ENCODE data around the gene LTBP1. TPM values are rescaled to one million over a fixed set of nuclear protein-coding genes. Genes with fewer than 3 reads are reported as not detected.

LTBP1 gene
- total and polyA plus RNA-seq, 2 of the 13 experiments (the other 11 are each of a cell fraction or from before 2014, with no cell fraction given) = 0.12 to 0.22 TPM

DNA sequence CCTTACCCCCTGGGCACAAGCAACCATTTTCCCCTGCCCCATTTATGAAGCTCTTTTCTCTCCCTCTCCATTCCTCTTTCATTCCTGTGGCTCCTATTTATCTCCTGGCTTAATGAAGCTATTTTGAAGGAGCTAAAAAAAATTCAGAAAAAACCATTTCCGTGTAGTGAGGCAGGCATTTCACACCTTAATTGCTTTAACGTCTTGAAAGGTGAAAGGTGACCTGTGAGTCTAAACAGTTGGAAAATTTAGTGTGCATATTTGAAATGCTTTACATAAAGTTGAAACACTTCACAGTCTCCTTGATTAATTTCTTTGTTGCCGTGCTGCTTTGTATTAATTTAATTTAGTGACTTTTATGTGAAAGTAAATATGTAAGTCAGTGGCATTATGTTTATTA is 83.6 kb downstream of the LTBP1 start (continued):
- TF ChIP-seq, protein P1, sequence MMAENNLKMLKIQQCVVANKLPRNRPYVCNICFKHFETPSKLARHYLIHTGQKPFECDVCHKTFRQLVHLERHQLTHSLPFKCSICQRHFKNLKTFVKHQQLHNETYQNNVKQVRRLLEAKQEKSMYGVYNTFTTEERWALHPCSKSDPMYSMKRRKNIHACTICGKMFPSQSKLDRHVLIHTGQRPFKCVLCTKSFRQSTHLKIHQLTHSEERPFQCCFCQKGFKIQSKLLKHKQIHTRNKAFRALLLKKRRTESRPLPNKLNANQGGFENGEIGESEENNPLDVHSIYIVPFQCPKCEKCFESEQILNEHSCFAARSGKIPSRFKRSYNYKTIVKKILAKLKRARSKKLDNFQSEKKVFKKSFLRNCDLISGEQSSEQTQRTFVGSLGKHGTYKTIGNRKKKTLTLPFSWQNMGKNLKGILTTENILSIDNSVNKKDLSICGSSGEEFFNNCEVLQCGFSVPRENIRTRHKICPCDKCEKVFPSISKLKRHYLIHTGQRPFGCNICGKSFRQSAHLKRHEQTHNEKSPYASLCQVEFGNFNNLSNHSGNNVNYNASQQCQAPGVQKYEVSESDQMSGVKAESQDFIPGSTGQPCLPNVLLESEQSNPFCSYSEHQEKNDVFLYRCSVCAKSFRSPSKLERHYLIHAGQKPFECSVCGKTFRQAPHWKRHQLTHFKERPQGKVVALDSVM (CRISPR knock-in tag; IDR thresholded peaks at IDR 0.05) = no peak
- TF ChIP-seq ZNF296 (CRISPR knock-in tag; conservative IDR thresholded peaks at IDR 0.05) (no peak), ZNF510 (CRISPR knock-in tag; IDR thresholded peaks at IDR 0.05; ENCODE audit: low read depth) (no peak)

DNA sequence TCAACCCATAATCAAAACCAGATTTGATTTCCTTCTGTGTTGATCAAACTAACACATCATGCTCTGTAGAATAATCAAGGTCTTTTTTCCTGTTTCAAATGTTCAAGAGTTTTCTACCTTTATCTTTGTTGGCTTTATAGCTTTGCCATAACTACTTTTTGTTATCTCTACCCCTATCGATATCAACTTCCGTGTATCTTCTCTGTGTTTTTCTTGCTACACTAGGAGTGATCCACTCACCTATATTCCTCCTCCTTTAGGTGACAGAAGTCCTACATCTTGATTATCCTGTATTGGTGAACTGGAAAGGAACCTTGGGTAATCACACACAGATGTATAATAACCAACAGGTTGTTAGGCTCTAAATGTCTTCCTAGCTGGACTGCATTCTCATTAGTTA is 85.5 kb downstream of the LTBP1 start:
- Histone ChIP-seq H3K79me2 (ENCODE audit: insufficient read depth, low read length) (no peaks in the 10 kb centered on the region), H3K4me3 (replicated peaks in 1 of 3; ENCODE audit: insufficient read depth in 1 of 3, low read depth in 2 of 3, low read length in 3 of 3) (no peak overlapping the region), H3K4me1 (ENCODE audit: insufficient read depth, low read length) (no peaks in the 10 kb centered on the region), H3K9ac (ENCODE audit: insufficient read depth, low read depth, low read length) (no peak overlapping the region), H3K4me2 (ENCODE audit: low read depth, low read length) (no peak overlapping the region), H4K20me1 (ENCODE audit: insufficient read depth, low read length) (no peaks in the 10 kb centered on the region), H3K36me3 (replicated peaks in 1 of 2; ENCODE audit: control insufficient read depth in 1 of 2, insufficient read depth in 2 of 2, low read length in 2 of 2) (no peaks in the 10 kb centered on the region), H2AFZ (ENCODE audit: low read length) (no peak overlapping the region), H3K27ac (ENCODE audit: extremely low read length, insufficient read depth, low read length) (no peak overlapping the region), H3K27me3 (ENCODE audit: control insufficient read depth in 1 of 2, insufficient read depth in 2 of 2, low read length in 2 of 2) (no peaks in the 10 kb centered on the region; a peak in 1 of 5 replicates), H3K9me3 (ENCODE audit: low read length) (no peaks in the 10 kb centered on the region)
- FAIRE-seq = no peak
- BruUV-seq (replicated peaks) = no TSS peak
- no peak for DNase-seq (ENCODE audit: low spot score)
- no peak for ATAC-seq
- WGBS (ENCODE audit: low lambda C conversion rate) = 46% methylated on average over 2 of the region's 2 CpGs
- intact Hi-C loops (cut with micrococcal nuclease; ENCODE audit: unreplicated experiment) (loop anchor here (2.0 to 5.0 kb wide), 2 partner anchors 240 to 259 kb away; no protein-coding TSS in a partner anchor), in situ Hi-C loops (cut with HindIII; ENCODE audit: extremely low pct_ligation_motif_present, low pct_unique_long_range_greater_than_20kb) (loop anchor here (5.0 kb wide), 1 partner anchor 260 kb away; no protein-coding TSS in a partner anchor)
- ChIA-PET CTCF (ENCODE audit: low intra/inter-chr PET ratio, low total read pairs) (no interaction called here), POLR2A (no interaction called here)
- TF ChIP-seq MTF2 (CRISPR knock-in tag; IDR thresholded peaks at IDR 0.05; ENCODE audit: borderline replicate concordance) = no peak
- TF ChIP-seq SALL1 (CRISPR knock-in tag; IDR thresholded peaks at IDR 0.05) = no peak
- TF ChIP-seq HDAC6 (IDR thresholded peaks at IDR 0.05; ENCODE audit: low read depth, low read length) = no peak
- TF ChIP-seq NR3C1 (CRISPR knock-in tag; IDR thresholded peaks at IDR 0.05) = no peak
- no peak for TF ChIP-seq ZNF839 (CRISPR knock-in tag; IDR thresholded peaks at IDR 0.05; ENCODE audit: borderline replicate concordance)
- no peak for TF ChIP-seq RFXAP (CRISPR knock-in tag; IDR thresholded peaks at IDR 0.05; ENCODE audit: borderline replicate concordance)
- TF ChIP-seq, protein P2, sequence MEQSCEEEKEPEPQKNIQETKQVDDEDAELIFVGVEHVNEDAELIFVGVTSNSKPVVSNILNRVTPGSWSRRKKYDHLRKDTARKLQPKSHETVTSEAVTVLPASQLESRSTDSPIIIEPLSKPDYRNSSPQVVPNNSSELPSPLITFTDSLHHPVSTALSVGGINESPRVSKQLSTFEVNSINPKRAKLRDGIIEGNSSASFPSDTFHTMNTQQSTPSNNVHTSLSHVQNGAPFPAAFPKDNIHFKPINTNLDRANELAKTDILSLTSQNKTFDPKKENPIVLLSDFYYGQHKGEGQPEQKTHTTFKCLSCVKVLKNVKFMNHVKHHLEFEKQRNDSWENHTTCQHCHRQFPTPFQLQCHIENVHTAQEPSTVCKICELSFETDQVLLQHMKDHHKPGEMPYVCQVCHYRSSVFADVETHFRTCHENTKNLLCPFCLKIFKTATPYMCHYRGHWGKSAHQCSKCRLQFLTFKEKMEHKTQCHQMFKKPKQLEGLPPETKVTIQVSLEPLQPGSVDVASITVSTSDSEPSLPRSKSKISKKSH (CRISPR knock-in tag; IDR thresholded peaks at IDR 0.05; ENCODE audit: borderline replicate concordance) = no peak

Data from HepG2 (cell line).